Mucosa of rectum (tissue), 2 donors: Measurements from ENCODE around the gene ACTR3C.
"Not testable (repeated sequence)": the region's sequence is repeated elsewhere in the genome, so short reads cannot be mapped to it uniquely, and the experiment has no call there.

Experiments
- H3K27ac ChIP-seq, 2 donors: one replicate each; pipeline ENCODE4 v1.7.0; 2013; ENCODE audit warnings: inconsistent platforms in 2 of 2, low read depth in 2 of 2, low read length in 2 of 2
- H3K27me3 ChIP-seq, 2 donors: one replicate each; pipeline ENCODE4 v1.7.0; 2013; ENCODE audit warnings: low read length in 2 of 2; ENCODE audit not compliant: control insufficient read depth in 2 of 2, insufficient read depth in 2 of 2
- H3K36me3 ChIP-seq, 2 donors: one replicate each; pipeline ENCODE4 v1.7.0; 2013; ENCODE audit warnings: low read length in 2 of 2; ENCODE audit not compliant: control insufficient read depth in 2 of 2, insufficient read depth in 2 of 2
- H3K4me1 ChIP-seq, 2 donors: one replicate each; pipeline ENCODE4 v1.7.0; 2013; ENCODE audit warnings: low read length in 2 of 2, mild to moderate bottlenecking in 1 of 2; ENCODE audit not compliant: control insufficient read depth in 2 of 2, insufficient read depth in 2 of 2
- H3K4me3 ChIP-seq, 2 donors: one replicate each; pipeline ENCODE4 v1.7.0; 2013; ENCODE audit warnings: low read length in 2 of 2
- H3K9ac ChIP-seq, 2 donors: one replicate each; pipeline ENCODE4 v1.7.0; 2013; ENCODE audit warnings: low read length in 2 of 2, low read depth in 1 of 2, mild to moderate bottlenecking in 1 of 2
- H3K9me3 ChIP-seq, 2 donors: one replicate each; pipeline ENCODE4 v1.7.0; 2013; ENCODE audit warnings: low read length in 2 of 2; ENCODE audit not compliant: control insufficient read depth in 2 of 2
- donor health status: healthy.
- donor health status: Normal muscosa, but diverticular disease.

ACTR3C gene

GRCh38 chr7:150205866-150206265 is 117.5 kb downstream of the ACTR3C start:
- H3K27me3 ChIP-seq, H3K27ac ChIP-seq, H3K9me3 ChIP-seq, H3K9ac ChIP-seq, H3K36me3 ChIP-seq, H3K4me1 ChIP-seq, H3K4me3 ChIP-seq: not testable (repeated sequence)

GRCh38 chr7:150204577-150204976 is 118.8 kb downstream of the ACTR3C start:
- H3K27ac ChIP-seq, H3K36me3 ChIP-seq, H3K9ac ChIP-seq, H3K9me3 ChIP-seq, H3K4me1 ChIP-seq, H3K27me3 ChIP-seq, H3K4me3 ChIP-seq: not testable (repeated sequence)

GRCh38 chr7:150202894-150203293 is 120.5 kb downstream of the ACTR3C start:
- not testable (repeated sequence) for H3K4me1 ChIP-seq, H3K36me3 ChIP-seq, H3K9ac ChIP-seq, H3K4me3 ChIP-seq, H3K9me3 ChIP-seq, H3K27ac ChIP-seq, H3K27me3 ChIP-seq
